Epithelial cell of umbilical artery (primary cell): Measurements from ENCODE around the gene SLX1B. TPM values are rescaled to one million over a fixed set of nuclear protein-coding genes. Genes with fewer than 3 reads are reported as not detected.

ENCODE experiments used
- total RNA-seq: library from RNA; depleted of rRNA; stranded (reverse); fragments of >200 nt; gene quantifications from 2 replicates; pipeline ENCODE4 v1.2.3, GENCODE V29; 2014

The SLX1B gene
- total RNA-seq = 29.5 and 39.0 TPM in 2 replicates

GRCh38 chr16:29454269-29454668, at the start of gene SLX1B, which contains the start of gene BOLA2:
TSS of gene SLX1B (plus strand) at chr16:29454533.
TSS of gene BOLA2 (minus strand) at chr16:29454351. CDS start at chr16:29454253, 98 bp downstream.

GRCh38 chr16:29459706-29460646, 5.6 kb downstream of the SLX1B start, which contains the start of gene SULT1A4:
TSS of gene SULT1A4 (plus strand) at chr16:29459913. CDS start at chr16:29461386, 1,473 bp downstream.

GRCh38 chr16:29506308-29506707, 52.0 kb downstream of the SLX1B start, which contains the start of gene NPIPB12:
TSS of gene NPIPB12 (minus strand) at chr16:29506408.

Other genes with a start within 250 kb of the SLX1B start
- under 0.01 and 0.30 TPM in 2 replicates for gene NPIPB11, start 47.8 kb upstream of the SLX1B start, total RNA-seq
- gene BOLA2, start 182 bp upstream of the SLX1B start, total RNA-seq = 18.5 and 53.3 TPM in 2 replicates
- gene SULT1A4, start 5.4 kb downstream of the SLX1B start, total RNA-seq = 3.6 and 15.7 TPM in 2 replicates
- 8.1 and 33.6 TPM in 2 replicates for gene NPIPB12, start 51.9 kb downstream of the SLX1B start, total RNA-seq
- not detected in 2 replicates for gene SPN, start 208.7 kb downstream of the SLX1B start, total RNA-seq
- gene QPRT, start 224.6 kb downstream of the SLX1B start, total RNA-seq = 0.32 and 1.4 TPM in 2 replicates